HCT116 (cell line): ENCODE results near the gene OAS2.

ENCODE experiments used
- CEBPB ChIP-seq: IDR thresholded peaks from 2 replicates; pipeline ENCODE4 v1.6.1; 2012; ENCODE audit warnings: low read depth
- CTCF ChIP-seq, 3 experiments: fragments of 200-600 bp in 1 of 3; sonication (generic) in 1 of 3; IDR thresholded peaks in 2 of 3; conservative IDR thresholded peaks in 1 of 3; 2 replicates each; pipeline ENCODE4 v1.5.1; 2012 to 2017; ENCODE audit warnings: low read depth in 2 of 3, low read length in 2 of 3, antibody characterized with exemption in 1 of 3, borderline replicate concordance in 1 of 3, control low read depth in 1 of 3, mild to moderate bottlenecking in 1 of 3, mixed read lengths in 1 of 3, mixed run types in 1 of 3, moderate library complexity in 1 of 3; ENCODE audit not compliant: insufficient read depth in 1 of 3
- EZH2 ChIP-seq: fragments of 200-600 bp; sonication (generic); IDR thresholded peaks from 2 replicates; pipeline ENCODE4 v1.6.1; 2017; ENCODE audit warnings: antibody characterized with exemption, mixed run types
- EZH2phosphoT487 ChIP-seq: fragments of 200-600 bp; IDR thresholded peaks from 2 replicates; pipeline ENCODE4 v1.6.1; 2018; ENCODE audit warnings: antibody characterized with exemption, borderline replicate concordance
- POLR2A ChIP-seq: IDR thresholded peaks from 2 replicates; pipeline ENCODE4 v1.7.0; 2011; ENCODE audit warnings: borderline replicate concordance; ENCODE audit not compliant: insufficient read depth, insufficient read length; ENCODE audit errors: extremely low read depth
- POLR2AphosphoS5 ChIP-seq: IDR thresholded peaks from 2 replicates; pipeline ENCODE4 v1.6.1; 2011; ENCODE audit warnings: mild to moderate bottlenecking, low read depth, low read length, moderate library complexity
- YY1 ChIP-seq: IDR thresholded peaks from 2 replicates; pipeline ENCODE4 v1.6.1; 2011; ENCODE audit warnings: low read length, low read depth, moderate library complexity, mild to moderate bottlenecking; ENCODE audit not compliant: insufficient replicate concordance; ENCODE audit errors: extremely low read depth
- ZNF274 ChIP-seq: fragments of 200-500 bp; sonication (Bioruptor generic); IDR thresholded peaks from 2 replicates; pipeline ENCODE4 v1.6.1; 2014; ENCODE audit warnings: mild to moderate bottlenecking, low read depth, low read length, inconsistent platforms
- TF ChIP-seq, protein P1 (sequence below): IDR thresholded peaks from 2 replicates; pipeline ENCODE4 v1.6.1; 2012
- TF ChIP-seq, protein P2 (sequence below): IDR thresholded peaks from 2 replicates; pipeline ENCODE4 v1.6.1; 2012; ENCODE audit warnings: low read depth

GRCh38 chr12:113003636-113004035 is 25.3 kb downstream of the OAS2 start:
- TF ChIP-seq EZH2phosphoT487 (no peak), CTCF (IDR thresholded peaks at IDR 0.05 in 2 of 3, conservative IDR thresholded peaks at IDR 0.05 in 1 of 3; ENCODE audit: borderline replicate concordance in 1 of 3, insufficient read depth in 1 of 3, low read depth in 2 of 3, low read length in 2 of 3) (no peak), CEBPB (no peak), POLR2AphosphoS5 (no peak), YY1 (no peak), ZNF274 (no peak), EZH2 (no peak), POLR2A (no peak)
- TF ChIP-seq, protein P1, sequence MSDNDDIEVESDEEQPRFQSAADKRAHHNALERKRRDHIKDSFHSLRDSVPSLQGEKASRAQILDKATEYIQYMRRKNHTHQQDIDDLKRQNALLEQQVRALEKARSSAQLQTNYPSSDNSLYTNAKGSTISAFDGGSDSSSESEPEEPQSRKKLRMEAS: no peak
- TF ChIP-seq, protein P2, sequence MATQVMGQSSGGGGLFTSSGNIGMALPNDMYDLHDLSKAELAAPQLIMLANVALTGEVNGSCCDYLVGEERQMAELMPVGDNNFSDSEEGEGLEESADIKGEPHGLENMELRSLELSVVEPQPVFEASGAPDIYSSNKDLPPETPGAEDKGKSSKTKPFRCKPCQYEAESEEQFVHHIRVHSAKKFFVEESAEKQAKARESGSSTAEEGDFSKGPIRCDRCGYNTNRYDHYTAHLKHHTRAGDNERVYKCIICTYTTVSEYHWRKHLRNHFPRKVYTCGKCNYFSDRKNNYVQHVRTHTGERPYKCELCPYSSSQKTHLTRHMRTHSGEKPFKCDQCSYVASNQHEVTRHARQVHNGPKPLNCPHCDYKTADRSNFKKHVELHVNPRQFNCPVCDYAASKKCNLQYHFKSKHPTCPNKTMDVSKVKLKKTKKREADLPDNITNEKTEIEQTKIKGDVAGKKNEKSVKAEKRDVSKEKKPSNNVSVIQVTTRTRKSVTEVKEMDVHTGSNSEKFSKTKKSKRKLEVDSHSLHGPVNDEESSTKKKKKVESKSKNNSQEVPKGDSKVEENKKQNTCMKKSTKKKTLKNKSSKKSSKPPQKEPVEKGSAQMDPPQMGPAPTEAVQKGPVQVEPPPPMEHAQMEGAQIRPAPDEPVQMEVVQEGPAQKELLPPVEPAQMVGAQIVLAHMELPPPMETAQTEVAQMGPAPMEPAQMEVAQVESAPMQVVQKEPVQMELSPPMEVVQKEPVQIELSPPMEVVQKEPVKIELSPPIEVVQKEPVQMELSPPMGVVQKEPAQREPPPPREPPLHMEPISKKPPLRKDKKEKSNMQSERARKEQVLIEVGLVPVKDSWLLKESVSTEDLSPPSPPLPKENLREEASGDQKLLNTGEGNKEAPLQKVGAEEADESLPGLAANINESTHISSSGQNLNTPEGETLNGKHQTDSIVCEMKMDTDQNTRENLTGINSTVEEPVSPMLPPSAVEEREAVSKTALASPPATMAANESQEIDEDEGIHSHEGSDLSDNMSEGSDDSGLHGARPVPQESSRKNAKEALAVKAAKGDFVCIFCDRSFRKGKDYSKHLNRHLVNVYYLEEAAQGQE: no peak
